Skin of body (tissue), 2 donors: ENCODE results near the gene TEAD1. TPM values are rescaled to one million over a fixed set of nuclear protein-coding genes. Genes with fewer than 3 reads are reported as not detected.
A peak's percentile ranks its signal among the peaks of the same experiment; 100 is the strongest.

Experiments used
- DNase-seq: peaks from one replicate; lab custom pipeline; 2025; lab: John Stamatoyannopoulos, UW
- total RNA-seq: library from RNA; depleted of rRNA; stranded (reverse); fragments of >200 nt; gene quantifications from one replicate; pipeline ENCODE4 v1.2.3, GENCODE V29; 2014

The TEAD1 gene
- total RNA-seq, 1 donor from 2014 or later, result 62.1 TPM

DNA sequence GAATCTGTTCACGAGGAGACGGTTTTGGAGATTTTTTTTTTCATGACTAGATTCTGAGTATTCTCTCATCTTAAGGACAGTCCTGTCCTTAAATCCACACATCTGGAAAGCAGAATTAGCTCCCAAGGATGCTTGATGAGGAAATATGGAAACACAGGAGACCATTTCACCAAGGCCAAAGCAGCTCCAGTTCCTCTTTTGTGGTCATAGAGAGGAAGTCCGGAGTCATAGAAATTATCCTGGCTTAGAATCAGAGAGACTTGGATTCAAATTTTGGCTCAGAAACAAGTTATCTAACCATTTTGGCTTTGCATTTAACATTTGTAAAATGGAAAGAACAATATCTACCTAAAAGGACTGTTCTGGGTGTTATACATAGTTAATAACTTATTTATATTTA, 7.3 kb upstream of the TEAD1 start:
- no peak for DNase-seq

DNA sequence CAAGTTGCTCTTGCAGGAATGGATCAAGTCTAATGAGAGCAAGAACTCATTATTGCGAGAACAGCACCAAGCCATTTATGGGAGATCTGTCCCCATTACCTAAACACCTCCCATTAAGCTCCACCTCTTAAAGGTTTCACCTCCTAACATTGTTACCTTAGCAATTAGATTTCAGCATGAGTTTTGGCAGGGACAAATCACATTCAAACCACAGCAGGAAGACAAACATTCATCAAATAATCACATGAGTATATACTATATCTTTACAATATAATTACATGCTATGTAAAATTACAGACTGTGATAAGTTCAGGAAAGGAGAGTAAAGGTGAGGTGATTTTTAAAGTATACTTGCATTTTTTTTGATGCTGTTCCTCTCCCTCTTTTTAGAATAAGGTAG, 6.6 kb upstream of the TEAD1 start:
- no peak for DNase-seq

DNA sequence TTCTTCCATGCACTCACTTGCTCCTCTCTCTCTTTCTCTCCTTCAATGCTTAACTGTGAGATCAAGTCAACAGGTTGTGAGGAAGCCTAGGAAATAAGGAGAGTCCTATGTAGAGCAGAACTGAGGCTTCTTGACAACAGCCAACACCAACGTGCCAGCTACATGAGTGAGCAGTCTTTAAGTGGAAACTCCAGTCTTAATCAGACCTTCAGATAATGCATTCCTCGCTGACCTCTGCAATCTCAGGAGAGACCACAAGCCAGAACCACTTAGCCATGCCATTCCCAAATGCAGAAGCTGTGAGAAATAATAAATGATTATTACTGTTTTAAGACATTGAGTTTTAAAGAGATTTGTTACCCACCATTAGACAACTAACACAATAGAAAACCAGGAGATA, 6.1 kb upstream of the TEAD1 start:
- no peak for DNase-seq

DNA sequence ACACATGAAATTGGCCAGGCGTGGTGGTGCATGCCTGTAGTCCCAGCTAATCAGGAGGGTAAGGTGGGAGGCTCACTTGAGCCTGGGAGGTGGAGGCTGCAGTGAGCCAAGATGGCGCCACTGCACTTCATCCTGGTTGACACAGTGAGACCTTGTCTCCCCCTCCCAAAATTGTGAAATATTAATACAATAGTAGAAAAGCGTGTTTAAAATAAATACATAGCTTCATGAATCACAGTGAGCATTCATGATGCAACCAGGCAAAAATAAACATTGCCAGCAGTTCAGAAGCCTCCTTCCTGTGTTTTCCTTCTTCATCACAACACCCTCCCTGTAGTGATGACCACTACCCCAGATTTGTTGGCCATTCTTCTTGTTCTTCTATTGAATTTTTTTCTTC, 4.3 kb upstream of the TEAD1 start:
- DNase-seq, result no peak

DNA sequence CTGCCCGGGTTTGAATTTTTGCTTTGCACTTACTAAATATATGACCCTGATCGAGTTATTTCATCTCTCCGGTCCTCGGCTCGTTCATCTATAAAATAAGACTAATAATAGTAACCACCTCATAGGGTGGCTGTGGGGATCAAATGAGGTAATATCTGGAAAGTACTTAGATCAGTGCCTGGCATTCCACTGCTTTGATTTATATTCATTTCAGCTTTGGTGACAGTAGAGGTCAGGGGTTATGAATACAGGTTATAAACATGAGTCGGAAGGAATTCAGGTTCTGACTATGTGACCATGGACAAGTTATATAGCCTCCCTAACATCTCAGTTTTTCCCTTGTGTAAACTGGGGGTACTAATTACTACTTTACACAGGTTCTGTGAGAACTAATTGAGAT, 2.9 kb upstream of the TEAD1 start:
- no peak for DNase-seq

DNA sequence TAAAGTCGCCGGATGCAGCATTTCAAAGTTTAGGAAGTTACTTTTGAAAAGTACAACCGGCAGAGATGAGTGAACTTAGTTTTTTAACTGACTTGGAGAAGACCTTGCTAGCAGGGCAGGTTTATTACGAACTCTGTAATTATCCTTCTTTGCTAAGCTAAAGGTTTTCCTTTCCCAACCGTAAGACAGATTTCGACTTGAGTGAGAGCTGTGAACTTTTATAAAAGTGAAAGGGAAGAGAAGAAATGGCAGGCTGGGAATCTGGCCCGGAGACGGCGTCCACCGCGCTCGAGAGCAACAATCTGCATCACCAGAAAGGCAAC, 659 bp upstream of the TEAD1 start:
- DNase-seq, result no peak

DNA sequence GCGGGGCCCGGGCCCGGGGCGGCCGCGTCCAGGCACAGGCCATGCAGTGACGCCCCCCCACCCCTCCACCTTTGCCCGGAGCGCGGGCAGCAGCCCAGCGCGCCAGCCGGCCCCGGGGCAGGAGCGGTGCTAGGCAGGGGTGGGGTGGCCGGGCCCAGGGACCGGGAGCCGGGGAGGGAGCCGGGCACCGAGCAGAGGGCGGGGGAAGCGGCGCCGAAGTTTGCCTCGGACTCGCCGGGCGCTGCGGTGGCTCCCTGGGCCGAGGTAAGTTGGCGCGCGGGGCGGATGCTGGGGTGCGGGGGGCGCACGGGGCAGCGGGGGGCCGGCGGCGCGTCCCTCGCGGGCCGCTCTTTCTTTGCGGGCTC, 332 bp downstream of the TEAD1 start:
- no peak for DNase-seq

DNA sequence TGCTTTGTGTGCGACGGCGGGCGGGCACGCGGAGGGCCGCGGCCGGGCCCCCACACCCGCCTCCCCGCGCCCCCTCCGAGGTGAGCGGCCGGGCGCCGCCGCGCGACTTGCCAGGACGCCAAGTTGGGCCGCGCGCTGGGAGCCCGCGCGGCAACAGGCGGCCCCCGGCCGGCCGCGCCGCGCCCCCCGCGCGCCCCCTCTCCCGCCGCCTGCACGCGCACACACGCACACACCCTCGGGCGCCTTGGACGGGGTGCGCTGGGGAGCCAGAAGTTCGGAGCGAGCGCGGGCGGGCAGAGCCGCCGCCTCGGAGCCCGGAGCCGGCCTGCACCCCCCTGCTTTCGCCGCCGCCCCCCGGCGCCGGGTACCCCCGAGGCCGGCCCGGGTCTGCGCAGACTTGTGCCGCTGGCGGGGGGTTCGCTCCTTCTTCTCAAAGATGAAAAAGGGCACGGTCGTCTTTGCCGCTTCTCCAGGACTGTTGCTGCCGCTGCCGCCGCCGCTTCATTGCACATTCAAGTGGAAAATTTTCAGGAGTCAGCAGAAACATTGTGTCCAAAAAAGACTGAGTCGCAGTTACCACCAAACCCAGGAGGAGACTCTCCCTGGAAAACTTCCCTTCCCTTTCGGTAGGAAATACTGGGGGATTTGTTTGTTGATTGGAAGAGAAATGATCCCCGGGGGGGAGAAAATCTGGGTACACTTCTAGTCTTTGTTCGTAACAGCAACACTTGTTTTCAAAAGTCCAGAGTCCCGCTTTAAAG, 895 bp downstream of the TEAD1 start:
- DNase-seq, result peak; percentile 61

DNA sequence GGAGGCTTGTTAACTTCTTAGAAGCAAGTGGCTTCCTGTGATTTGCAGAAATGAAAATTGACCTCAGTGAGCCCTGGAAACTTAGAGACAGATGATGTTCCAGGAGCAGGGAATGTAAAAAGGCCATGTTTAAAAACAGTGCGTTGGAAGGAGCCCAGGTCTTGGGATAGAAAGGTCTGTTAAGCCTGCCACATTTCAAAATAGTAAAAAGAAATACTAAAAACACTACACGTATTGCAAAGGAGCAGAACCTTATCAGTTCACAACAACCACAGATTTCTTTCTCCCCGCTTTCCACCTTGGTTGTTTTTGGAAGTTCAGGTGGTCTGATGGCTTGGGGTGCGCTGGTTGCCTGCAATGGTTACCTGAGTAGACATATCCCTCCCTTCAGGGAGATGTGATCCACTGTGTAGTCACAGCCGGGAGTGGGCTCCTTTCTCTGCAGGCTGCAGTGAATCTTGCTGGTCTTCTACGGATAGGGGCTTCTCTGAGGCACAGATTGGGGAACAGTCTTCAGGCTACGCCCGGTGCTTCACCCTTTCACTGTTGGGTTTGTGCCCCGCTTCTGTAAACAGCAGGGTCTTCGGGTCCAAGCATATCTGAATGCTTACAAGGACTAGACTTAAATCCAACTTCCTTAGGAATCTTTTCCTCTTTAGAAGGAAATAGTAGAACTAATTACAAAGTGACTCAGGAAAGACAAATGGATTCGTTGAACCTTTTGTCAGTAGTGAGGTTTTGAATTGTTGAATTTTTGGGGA, 1.9 kb downstream of the TEAD1 start:
- peak; percentile 64 for DNase-seq

DNA sequence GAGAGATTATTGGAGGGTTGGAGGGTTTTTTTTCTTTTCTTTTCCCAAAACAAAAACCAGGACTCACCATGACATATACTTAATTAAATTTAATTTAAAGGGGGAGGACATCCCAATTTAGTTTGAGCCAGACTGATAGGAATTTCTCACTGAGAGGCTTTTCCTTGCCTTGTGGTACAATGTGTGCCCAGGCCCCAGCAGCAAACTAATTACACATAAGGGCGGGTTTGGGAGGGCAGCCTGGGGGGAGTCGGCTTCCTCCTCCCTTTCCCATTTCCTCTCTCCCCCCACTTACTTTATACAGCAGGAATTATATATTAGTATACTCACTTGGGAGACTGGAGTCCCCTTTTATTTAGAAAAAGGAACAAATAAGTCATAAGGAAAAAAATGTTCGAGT, 2.9 kb downstream of the TEAD1 start:
- peak; percentile 58 for DNase-seq

DNA sequence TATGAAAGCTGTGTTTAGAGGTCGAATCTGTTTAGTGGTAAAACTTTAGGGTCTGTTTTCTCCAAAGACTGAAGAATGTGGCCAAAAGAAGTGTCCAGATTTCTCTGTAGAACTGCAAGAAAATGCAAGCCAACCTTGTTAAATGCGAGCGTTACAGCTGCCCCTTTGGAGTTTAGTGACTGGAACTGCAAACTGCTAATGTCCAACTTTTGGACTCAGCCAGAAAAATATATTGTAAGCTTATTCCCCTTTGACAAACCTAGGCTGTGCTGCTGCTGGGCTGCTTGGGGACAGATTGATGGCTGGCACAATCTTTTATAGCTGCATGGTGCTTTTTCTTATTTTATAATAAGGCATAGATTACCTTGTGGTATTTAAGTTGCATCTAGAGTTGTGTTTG, 3.9 kb downstream of the TEAD1 start:
- no peak for DNase-seq

DNA sequence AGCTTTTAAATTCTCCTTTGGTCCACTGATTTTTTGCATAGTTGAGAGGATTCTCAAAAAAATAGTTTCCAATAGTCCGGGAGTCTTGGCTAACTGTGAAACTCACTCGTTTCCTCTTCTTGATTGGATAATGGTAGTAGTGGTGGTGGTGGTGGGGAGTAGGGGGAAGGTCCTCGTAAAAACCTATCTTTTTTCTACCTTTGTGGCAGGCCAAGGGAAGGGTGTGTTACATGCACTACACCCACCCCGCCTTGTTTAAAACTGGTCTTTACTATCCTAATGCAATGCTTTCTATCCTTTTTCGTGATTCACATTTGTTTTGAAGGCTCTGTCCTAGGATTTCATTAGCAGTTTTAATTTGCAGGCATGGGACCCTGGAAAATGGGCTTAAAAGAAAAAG, 4.8 kb downstream of the TEAD1 start:
- DNase-seq, result no peak

DNA sequence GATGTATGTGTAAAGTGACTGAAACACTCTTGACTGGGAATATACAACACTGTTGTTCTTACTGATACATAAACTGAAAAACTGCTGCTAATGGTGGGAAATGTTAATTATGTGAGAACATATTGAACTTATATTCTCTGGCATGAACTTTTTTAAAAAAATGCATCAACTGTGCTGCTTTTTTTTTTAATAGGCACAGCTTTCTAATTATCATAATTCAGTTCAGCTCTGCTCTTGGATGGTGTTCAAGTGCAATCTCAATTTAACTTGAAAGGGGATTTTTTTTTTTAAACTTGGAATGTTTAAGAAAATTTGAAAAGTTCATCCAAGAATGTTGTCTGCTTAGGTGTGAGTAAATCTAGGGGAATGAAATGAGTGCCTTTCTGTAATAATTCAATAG, 5.2 kb downstream of the TEAD1 start:
- peak; percentile 77 for DNase-seq

DNA sequence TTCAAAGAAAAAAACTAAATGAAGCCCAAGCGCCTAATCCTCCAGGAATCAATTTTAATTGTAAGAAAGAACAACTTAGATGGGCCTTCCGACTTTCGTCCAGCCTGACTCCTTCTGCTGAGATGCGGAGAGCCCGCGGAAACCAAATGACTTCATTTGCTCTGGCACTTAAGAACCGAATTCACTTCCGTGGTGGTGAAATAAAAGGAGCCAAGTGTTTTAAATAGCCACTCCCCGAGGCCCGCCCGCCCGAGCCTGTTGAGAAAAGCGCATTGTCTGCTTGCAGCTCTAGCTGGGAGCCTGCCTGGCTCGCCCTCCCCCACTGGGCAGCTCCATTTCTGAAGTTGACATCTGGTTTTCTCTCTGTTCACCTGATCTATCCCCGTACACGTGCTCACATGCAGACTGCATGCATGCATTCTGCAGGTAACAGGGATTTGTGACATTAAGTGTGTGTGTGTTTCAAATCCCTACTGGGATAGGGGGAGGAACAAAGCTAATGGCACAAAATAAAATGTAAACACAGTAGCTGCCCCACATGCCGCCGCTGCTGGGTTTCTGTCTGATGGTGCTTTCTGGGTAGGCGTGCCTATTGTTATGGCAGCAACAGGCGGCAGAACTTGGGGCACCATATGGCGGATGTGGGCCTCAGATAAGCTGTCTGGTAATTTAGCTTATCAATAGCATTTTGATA, 6.2 kb downstream of the TEAD1 start:
- DNase-seq, result peak; percentile 55

DNA sequence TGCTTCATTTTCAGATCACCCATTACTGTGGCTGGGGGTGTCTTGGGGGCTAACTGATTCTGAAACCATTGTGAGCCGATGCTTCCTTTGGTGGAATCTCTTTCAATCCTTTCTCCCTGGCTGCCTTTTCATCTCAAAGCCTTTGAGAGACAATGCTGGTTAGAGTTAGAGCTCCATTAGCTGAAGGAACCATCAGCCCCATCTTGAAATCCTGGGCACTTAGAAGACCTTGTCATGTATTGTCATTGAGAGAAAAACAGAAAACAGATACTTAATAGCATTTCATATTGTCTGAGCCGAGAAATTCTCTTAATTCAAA, 6.7 kb downstream of the TEAD1 start:
- DNase-seq, result no peak

DNA sequence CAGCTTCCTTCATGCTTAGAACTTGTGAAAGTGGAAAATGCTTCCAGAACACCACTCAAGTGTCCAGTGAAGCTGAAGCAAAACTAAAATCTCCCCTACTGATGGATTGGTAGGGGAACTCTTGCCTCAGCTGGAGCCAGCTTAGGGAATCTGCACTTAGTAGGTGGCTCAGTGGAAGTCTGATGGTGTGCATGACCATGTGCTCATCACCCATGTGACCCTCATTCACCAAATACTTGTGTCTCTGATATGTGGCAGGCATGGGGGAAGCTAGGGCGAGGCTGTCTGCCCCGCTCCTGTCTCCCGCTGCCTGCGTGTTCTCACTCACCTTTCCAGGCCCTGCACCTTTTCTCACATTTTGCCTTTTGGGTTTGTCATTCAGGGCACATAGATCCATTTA, 7.2 kb downstream of the TEAD1 start:
- no peak for DNase-seq

DNA sequence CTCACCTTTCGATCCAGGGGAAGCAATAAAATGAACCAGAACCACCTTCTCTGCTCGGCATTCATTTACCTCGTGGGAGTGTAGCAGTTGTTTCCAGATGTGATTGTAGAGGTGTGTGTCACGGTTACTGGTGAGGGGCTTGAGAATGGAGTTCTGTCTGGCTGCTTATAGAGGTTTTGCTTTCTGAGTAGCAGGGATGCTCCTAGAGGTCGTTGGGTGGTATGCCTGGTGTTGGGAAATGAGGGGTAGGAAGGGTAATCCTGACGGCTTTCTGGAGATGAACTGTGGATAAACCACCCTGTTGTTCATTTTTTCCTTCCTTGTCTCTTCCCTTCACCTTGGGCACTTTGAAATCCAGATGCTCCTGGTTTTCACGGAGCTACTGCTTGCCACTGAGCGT, 8.1 kb downstream of the TEAD1 start:
- DNase-seq, result no peak

DNA sequence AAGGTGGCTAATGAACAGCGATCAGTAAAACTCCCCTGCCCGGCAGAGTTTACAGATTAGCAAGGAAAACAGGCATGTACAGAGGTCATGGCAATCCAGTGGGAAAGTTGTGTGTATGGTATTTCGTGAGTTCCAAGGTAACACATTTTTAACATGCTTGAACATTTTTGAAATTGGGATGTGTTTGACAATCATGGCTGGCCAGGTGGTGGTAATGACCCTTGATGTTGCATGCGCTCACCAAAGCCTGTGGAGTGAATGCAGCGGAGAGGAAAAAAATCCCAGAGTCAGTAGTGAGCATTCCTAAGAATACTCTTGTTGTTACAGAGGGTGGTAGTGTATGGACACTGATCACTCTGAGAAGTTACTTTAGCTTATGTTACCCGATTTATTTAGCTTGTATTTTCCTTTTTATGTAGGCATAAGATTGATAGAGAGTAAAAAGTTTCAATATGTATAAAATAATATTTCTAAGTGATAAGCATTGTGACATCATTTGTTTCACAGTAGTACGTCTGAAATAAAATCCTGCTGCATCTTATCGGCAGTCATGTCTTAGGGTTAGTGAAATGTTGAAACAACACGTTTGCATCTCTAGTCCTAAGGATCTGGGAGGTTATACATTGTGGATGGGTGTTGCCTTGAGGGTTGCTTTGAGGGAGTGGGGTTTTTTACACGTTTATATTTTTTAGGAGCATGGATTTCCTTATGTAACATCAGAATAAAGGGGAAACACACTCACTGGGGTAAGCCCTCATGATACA, 8.7 kb downstream of the TEAD1 start:
- no peak for DNase-seq

DNA sequence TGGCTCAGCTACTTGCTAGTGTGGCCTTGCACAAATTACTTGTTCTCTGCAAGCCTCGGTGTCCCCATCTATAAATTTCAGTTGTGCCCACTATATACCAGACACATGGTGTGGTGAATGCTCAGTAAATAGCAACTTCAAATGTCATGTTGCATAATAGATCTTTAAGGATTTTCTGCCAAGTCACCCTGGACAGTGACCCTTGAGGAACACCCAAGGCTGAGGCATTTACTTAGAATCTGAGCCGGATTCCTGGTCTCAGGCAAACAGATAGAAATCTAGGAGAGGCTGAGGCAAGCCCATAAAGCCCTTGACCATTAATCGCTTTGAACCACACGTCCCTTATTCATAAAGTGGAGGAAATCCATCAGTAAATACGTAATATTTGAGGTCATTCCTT, 9.7 kb downstream of the TEAD1 start:
- no peak for DNase-seq

DNA sequence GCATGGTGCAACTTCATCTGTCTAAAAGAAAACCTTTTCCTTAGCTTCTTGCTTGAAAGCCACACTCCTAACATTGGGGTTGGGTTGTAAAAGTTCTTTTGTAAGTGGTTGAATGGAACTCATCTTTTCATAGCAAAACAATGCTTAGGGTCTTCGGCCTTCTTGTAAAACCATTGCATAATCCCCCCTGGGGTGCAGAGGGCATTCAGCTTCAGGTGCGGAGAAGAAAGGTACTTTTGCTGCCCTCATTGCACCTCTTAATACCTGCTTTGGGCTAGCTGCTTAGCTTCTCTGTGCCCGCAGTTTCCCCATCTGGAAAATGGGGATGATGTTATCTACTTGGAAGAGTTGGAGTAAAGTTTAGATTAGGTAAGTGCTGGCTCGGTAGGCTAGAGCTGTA, 10.1 kb downstream of the TEAD1 start:
- no peak for DNase-seq

DNA sequence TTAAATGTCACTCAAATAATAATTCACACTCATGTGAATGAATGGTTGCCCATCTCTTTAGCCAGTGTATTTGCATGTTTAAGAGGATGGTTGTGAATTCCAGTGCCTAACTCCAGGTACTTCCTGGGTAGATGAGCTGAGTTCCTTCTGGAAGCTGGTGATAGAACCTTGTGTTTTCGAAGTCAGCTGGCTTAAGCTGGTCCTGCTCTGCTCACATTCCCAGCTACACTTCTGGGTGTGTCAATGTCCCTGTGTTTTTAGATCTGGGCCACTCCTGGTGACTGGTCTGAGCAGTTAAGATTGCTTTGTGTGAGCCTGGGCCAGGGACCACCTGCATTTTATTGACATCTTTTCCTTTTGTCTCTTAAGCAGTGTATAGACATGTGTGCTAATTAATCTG, 10.6 kb downstream of the TEAD1 start:
- DNase-seq, result no peak

DNA sequence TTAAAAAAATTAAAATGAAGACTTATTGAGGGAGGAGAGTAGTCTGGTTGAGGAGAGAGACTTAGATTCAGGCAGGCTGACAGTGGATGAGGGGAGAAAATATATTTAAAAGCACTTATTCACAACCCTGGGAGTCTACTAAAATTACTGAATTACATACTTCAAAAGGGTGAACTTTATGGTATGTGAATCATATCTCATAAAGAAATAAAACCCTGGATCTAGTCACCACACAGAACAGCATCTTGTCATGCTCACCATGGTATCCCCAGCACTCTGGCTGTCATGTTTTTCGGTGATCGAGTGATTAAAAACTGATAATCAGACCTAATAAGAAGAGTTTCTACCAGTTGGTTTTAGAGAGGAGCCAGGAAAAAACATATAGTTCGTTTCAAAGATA, 11.0 kb downstream of the TEAD1 start:
- DNase-seq, result no peak
